CD4-positive, alpha-beta T cell (primary cell): ENCODE measurements around the gene SEMA4D. TPM values are rescaled to one million over a fixed set of nuclear protein-coding genes. Genes with fewer than 3 reads are reported as not detected.

ENCODE experiments used
- ATAC-seq: fragments of 200-7000 bp; cut with Tn5 transposase; one replicate; pipeline ENCODE4 v1.10.0; 2022; ENCODE audit warnings: mild to moderate bottlenecking; ENCODE audit not compliant: poor library complexity
- CTCF ChIA-PET: fragments of 350-600 bp; sonication (Branson Sonifier 250); formaldehyde crosslinking; loops from one replicate; lab custom pipeline; 2021; ENCODE audit warnings: antibody characterized with exemption, inconsistent platforms; lab: Charles Lee
- POLR2A ChIA-PET: fragments of 350-600 bp; sonication (Branson Sonifier 250); formaldehyde crosslinking; loops from one replicate; lab custom pipeline; 2021; ENCODE audit warnings: antibody characterized with exemption, inconsistent platforms; lab: Charles Lee
- DNase-seq, 14 experiments: peaks; one replicate each; pipeline ENCODE4 v3.0.0-alpha.2; 2013 to 2020; ENCODE audit warnings: mixed read lengths in 2 of 14
- H3K27ac ChIP-seq, 2 donors: one replicate each; pipeline versions ENCODE4 v1.5.1 to v1.7.0; 2013; ENCODE audit warnings: low read length in 2 of 2, low read depth in 1 of 2, mild to moderate bottlenecking in 1 of 2
- H3K27me3 ChIP-seq, 2 experiments: 1 replicate in 1 of 2; 2 replicates in 1 of 2; pipeline versions ENCODE4 v1.6.1 to v1.7.0; 2013; ENCODE audit warnings: low read length in 2 of 2, control low read depth in 1 of 2, mild to moderate bottlenecking in 1 of 2, moderate library complexity in 1 of 2; ENCODE audit not compliant: insufficient read depth in 2 of 2, control insufficient read depth in 1 of 2
- H3K36me3 ChIP-seq: one replicate; pipeline ENCODE4 v1.6.1; 2013; ENCODE audit warnings: low read length, control low read depth; ENCODE audit not compliant: insufficient read depth
- H3K4me1 ChIP-seq: one replicate; pipeline ENCODE4 v1.6.1; 2013; ENCODE audit warnings: low read length, control low read depth; ENCODE audit not compliant: insufficient read depth
- H3K4me3 ChIP-seq: one replicate; pipeline ENCODE4 v1.5.1; 2013; ENCODE audit warnings: mild to moderate bottlenecking, low read length, moderate library complexity
- H3K9me3 ChIP-seq, 2 experiments: 1 replicate in 1 of 2; 2 replicates in 1 of 2; pipeline versions ENCODE4 v1.6.1 to v1.7.0; 2013; ENCODE audit warnings: low read length in 2 of 2, mild to moderate bottlenecking in 2 of 2, control low read depth in 1 of 2, moderate library complexity in 1 of 2; ENCODE audit not compliant: control insufficient read depth in 1 of 2, insufficient read depth in 1 of 2
- H3K27ac Mint-ChIP-seq: one replicate; pipeline ENCODE4 v1.8.0; 2020; ENCODE audit warnings: mixed read lengths
- H3K27me3 Mint-ChIP-seq: one replicate; pipeline ENCODE4 v1.8.0; 2021; ENCODE audit warnings: mixed read lengths
- H3K36me3 Mint-ChIP-seq: one replicate; pipeline ENCODE4 v1.8.0; 2021; ENCODE audit warnings: low read depth, mixed read lengths
- H3K4me1 Mint-ChIP-seq: one replicate; pipeline ENCODE4 v1.8.0; 2021; ENCODE audit warnings: low read depth, mixed read lengths
- H3K4me3 Mint-ChIP-seq: one replicate; pipeline ENCODE4 v1.8.0; 2020; ENCODE audit warnings: mild to moderate bottlenecking, mixed read lengths
- H3K9me3 Mint-ChIP-seq: one replicate; pipeline ENCODE4 v1.8.0; 2020; ENCODE audit warnings: mixed read lengths
- CTCF ChIP-seq: fragments of 200-600 bp; IDR thresholded peaks from one replicate; pipeline ENCODE4 v1.8.0; 2022; ENCODE audit warnings: antibody characterized with exemption, mild to moderate bottlenecking
- intact Hi-C, 2 experiments: fragments of 100-400 bp; cut with DNase I in 1 of 2; cut with micrococcal nuclease in 1 of 2; formaldehyde crosslinking; loops; one replicate each; pipeline versions ENCODE4 v1.15.1 to v1.9.0; 2023 to 2025; cut with DNase I, micrococcal nuclease
- total RNA-seq, 174 experiments: library from RNA in 2 of 174; stranded (reverse) in 2 of 174; gene quantifications; one replicate each; pipeline ENCODE4 v1.2.3 and lab custom pipeline; 2021 to 2026

Gene SEMA4D
- total RNA-seq, 2 experiments from 2014 or later: 399 to 430 TPM

GRCh38 chr9:89544279-89544661 is 46.4 kb upstream of the SEMA4D start:
- peaks cover 47% of the 10 kb centered on the region for H3K4me1 ChIP-seq
- no peak overlapping the region for H3K4me3 Mint-ChIP-seq
- no peaks in the 10 kb centered on the region for H3K36me3 ChIP-seq
- intact Hi-C loops: no loop called here
- ChIA-PET POLR2A (interaction anchor here (1.1 kb wide), 1 partner anchor 43 kb away, joined by 3 read pairs; no protein-coding TSS in a partner anchor), CTCF (no interaction called here)
- H3K27me3 ChIP-seq: no peaks in the 10 kb centered on the region
- no peak overlapping the region for H3K4me3 ChIP-seq
- peaks cover 7% of the 10 kb centered on the region for H3K36me3 Mint-ChIP-seq
- H3K27ac ChIP-seq: no peak overlapping the region
- no peak overlapping the region for H3K27ac Mint-ChIP-seq
- H3K4me1 Mint-ChIP-seq: peaks cover 69% of the 10 kb centered on the region
- ATAC-seq: no peak
- H3K9me3 Mint-ChIP-seq: no peaks in the 10 kb centered on the region
- no peak for TF ChIP-seq CTCF
- H3K9me3 ChIP-seq: peaks cover 4 to 5% of the 10 kb centered on the region in 2 experiments
- DNase-seq: no peak
- no peaks in the 10 kb centered on the region for H3K27me3 Mint-ChIP-seq

- ChIA-PET POLR2A (interaction anchor here (1.1 to 1.9 kb wide), 4 partner anchors 18 to 54 kb away, joined by 3 to 7 read pairs (median 3); no protein-coding TSS in a partner anchor), CTCF (interaction anchor here (1.3 kb wide), 1 partner anchor 115 kb away, joined by 3 read pairs; no protein-coding TSS in a partner anchor)
- Mint-ChIP-seq H3K36me3 (peaks cover 7% of the 10 kb centered on the region), H3K27me3 (no peaks in the 10 kb centered on the region), H3K9me3 (no peaks in the 10 kb centered on the region), H3K4me1 (peaks cover 69% of the 10 kb centered on the region), H3K27ac (no peak overlapping the region), H3K4me3 (no peak overlapping the region)
- Histone ChIP-seq H3K36me3 (no peaks in the 10 kb centered on the region), H3K27ac (no peak overlapping the region), H3K4me3 (no peak overlapping the region), H3K9me3 (peaks cover 4 to 5% of the 10 kb centered on the region in 2 experiments), H3K4me1 (peaks cover 49% of the 10 kb centered on the region), H3K27me3 (no peaks in the 10 kb centered on the region)
- no peak for TF ChIP-seq CTCF
- DNase-seq: no peak
- no peak for ATAC-seq
- intact Hi-C loops: loop anchor here in 1 of 2 experiments (1.0 kb wide), 1 partner anchor 168 kb away; no protein-coding TSS in a partner anchor
Observed at GRCh38 chr9:89543621-89544278, 45.8 kb upstream of the SEMA4D start.

- Histone ChIP-seq H3K4me1 (peaks cover 49% of the 10 kb centered on the region), H3K27ac (no peak overlapping the region), H3K4me3 (no peak overlapping the region), H3K36me3 (no peaks in the 10 kb centered on the region), H3K9me3 (peaks cover 4 to 5% of the 10 kb centered on the region in 2 experiments), H3K27me3 (no peaks in the 10 kb centered on the region)
- ChIA-PET CTCF (interaction anchor here (1.3 kb wide), 1 partner anchor 114 kb away, joined by 3 read pairs; no protein-coding TSS in a partner anchor), POLR2A (interaction anchor here (1.1 to 1.9 kb wide), 3 partner anchors 18 to 53 kb away, joined by 3 to 7 read pairs (median 3); no protein-coding TSS in a partner anchor)
- Mint-ChIP-seq H3K27me3 (no peaks in the 10 kb centered on the region), H3K4me1 (peaks cover 69% of the 10 kb centered on the region), H3K4me3 (no peak overlapping the region), H3K36me3 (peaks cover 7% of the 10 kb centered on the region), H3K27ac (peak overlapping the region; percentile 30), H3K9me3 (no peaks in the 10 kb centered on the region)
- no peak for ATAC-seq
- no peak for DNase-seq
- intact Hi-C loops: loop anchor here in 1 of 2 experiments (1.0 kb wide), 1 partner anchor 168 kb away; no protein-coding TSS in a partner anchor
- no peak for TF ChIP-seq CTCF
Observed at GRCh38 chr9:89543111-89543510, 45.2 kb upstream of the SEMA4D start.
